Calu3 (cell line): ENCODE results near the gene PRR14. TPM values are rescaled to one million over a fixed set of nuclear protein-coding genes. Genes with fewer than 3 reads are reported as not detected.
"Not testable (repeated sequence)": the region's sequence is repeated elsewhere in the genome, so short reads cannot be mapped to it uniquely, and the experiment has no call there.

Source experiments
- BruUV-seq: library from RNA; stranded (reverse); fragments of 400-500 nt; replicated peaks from 2 replicates; lab custom pipeline; 2021; lab: Mats Ljungman, UMichigan
- CTCF ChIA-PET: fragments of 300-600 bp; sonication (Branson Sonifier 250); formaldehyde crosslinking; loops from one replicate; lab custom pipeline; 2022; ENCODE audit warnings: antibody characterized with exemption; lab: Charles Lee
- DNase-seq: peaks from one replicate; pipeline ENCODE4 v3.0.0; 2022
- H3K27ac Mint-ChIP-seq: one replicate; pipeline ENCODE4 v1.8.0; 2022; ENCODE audit warnings: mixed read lengths; ENCODE audit not compliant: unreplicated experiment
- H3K27me3 Mint-ChIP-seq: one replicate; pipeline ENCODE4 v1.8.0; 2022; ENCODE audit warnings: mixed read lengths; ENCODE audit not compliant: unreplicated experiment
- H3K36me3 Mint-ChIP-seq: one replicate; pipeline ENCODE4 v1.8.0; 2022; ENCODE audit warnings: mild to moderate bottlenecking, moderate library complexity, mixed read lengths; ENCODE audit not compliant: insufficient read depth, unreplicated experiment
- H3K4me1 Mint-ChIP-seq: one replicate; pipeline ENCODE4 v1.8.0; 2022; ENCODE audit warnings: mild to moderate bottlenecking, low read depth, mixed read lengths; ENCODE audit not compliant: unreplicated experiment
- H3K4me3 Mint-ChIP-seq: one replicate; pipeline ENCODE4 v1.8.0; 2022; ENCODE audit warnings: mild to moderate bottlenecking, low read depth, moderate library complexity, mixed read lengths; ENCODE audit not compliant: unreplicated experiment
- H3K9me3 Mint-ChIP-seq: one replicate; pipeline ENCODE4 v1.8.0; 2022; ENCODE audit warnings: low read depth, mixed read lengths; ENCODE audit not compliant: unreplicated experiment
- intact Hi-C: fragments of 100-400 bp; cut with micrococcal nuclease; formaldehyde crosslinking; loops from one replicate; pipeline ENCODE4 v1.10.0; 2022; ENCODE audit not compliant: unreplicated experiment
- total RNA-seq: library from RNA; stranded (reverse); gene quantifications from 2 replicates; pipeline ENCODE4 v1.2.3, GENCODE V29; 2022
- TF ChIP-seq, protein P1 (sequence below): fragments of 200-600 bp; IDR thresholded peaks from one replicate; pipeline ENCODE4 v1.8.0; 2022; ENCODE audit warnings: antibody characterized with exemption; ENCODE audit not compliant: unreplicated experiment

The PRR14 gene
- total RNA-seq, 1 experiment from 2014 or later = 47.4 TPM

GRCh38 chr16:30700491-30700890 is 49.7 kb downstream of the PRR14 start:
- Mint-ChIP-seq H3K27me3 (no peaks in the 10 kb centered on the region), H3K9me3 (no peaks in the 10 kb centered on the region), H3K4me3 (peak overlapping the region; percentile 96), H3K4me1 (peaks cover 25% of the 10 kb centered on the region), H3K27ac (no peak overlapping the region), H3K36me3 (peaks cover 82% of the 10 kb centered on the region)
- no peak for DNase-seq
- intact Hi-C loops = no loop called here
- TF ChIP-seq, protein P1, sequence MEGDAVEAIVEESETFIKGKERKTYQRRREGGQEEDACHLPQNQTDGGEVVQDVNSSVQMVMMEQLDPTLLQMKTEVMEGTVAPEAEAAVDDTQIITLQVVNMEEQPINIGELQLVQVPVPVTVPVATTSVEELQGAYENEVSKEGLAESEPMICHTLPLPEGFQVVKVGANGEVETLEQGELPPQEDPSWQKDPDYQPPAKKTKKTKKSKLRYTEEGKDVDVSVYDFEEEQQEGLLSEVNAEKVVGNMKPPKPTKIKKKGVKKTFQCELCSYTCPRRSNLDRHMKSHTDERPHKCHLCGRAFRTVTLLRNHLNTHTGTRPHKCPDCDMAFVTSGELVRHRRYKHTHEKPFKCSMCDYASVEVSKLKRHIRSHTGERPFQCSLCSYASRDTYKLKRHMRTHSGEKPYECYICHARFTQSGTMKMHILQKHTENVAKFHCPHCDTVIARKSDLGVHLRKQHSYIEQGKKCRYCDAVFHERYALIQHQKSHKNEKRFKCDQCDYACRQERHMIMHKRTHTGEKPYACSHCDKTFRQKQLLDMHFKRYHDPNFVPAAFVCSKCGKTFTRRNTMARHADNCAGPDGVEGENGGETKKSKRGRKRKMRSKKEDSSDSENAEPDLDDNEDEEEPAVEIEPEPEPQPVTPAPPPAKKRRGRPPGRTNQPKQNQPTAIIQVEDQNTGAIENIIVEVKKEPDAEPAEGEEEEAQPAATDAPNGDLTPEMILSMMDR = no peak
- CTCF ChIA-PET = no interaction called here
- no TSS peak for BruUV-seq

DNA sequence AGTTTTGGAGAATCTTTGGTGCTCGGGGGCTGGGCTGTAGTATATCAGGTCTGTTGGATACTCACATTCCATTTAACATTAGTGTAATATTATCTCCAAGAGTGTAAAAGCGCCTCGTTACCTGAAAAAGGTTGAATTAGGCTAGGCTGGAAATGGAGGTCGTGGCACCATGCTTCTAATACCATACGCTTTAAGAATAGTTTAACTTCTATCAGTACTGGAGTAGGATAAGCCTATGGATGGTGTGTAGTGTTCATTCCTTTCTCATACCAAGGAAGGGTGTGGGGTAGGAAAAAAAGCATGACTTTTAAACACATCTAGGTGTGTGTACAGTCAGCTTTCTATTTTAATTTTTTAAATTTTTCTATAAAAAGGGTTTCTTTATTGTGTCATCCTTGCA is 50.2 kb downstream of the PRR14 start:
- Mint-ChIP-seq H3K27me3 (no peaks in the 10 kb centered on the region), H3K4me3 (peak overlapping the region; percentile 96), H3K4me1 (peaks cover 25% of the 10 kb centered on the region), H3K27ac (no peak overlapping the region), H3K36me3 (peaks cover 86% of the 10 kb centered on the region), H3K9me3 (no peaks in the 10 kb centered on the region)
- CTCF ChIA-PET = no interaction called here
- BruUV-seq = no TSS peak
- DNase-seq = no peak
- intact Hi-C loops = no loop called here
- TF ChIP-seq, protein P1 = no peak

- H3K27ac Mint-ChIP-seq, CTCF ChIA-PET, H3K4me3 Mint-ChIP-seq, H3K27me3 Mint-ChIP-seq, H3K9me3 Mint-ChIP-seq, intact Hi-C loops, DNase-seq, BruUV-seq: not testable (repeated sequence)
- peaks cover 95% of the 10 kb centered on the region for H3K36me3 Mint-ChIP-seq
- H3K4me1 Mint-ChIP-seq = peaks cover 16% of the 10 kb centered on the region
These were observed 52.3 kb downstream of the PRR14 start for GRCh38 chr16:30703071-30703470.

- peaks cover 16% of the 10 kb centered on the region for H3K4me1 Mint-ChIP-seq
- intact Hi-C loops = no loop called here
- H3K27me3 Mint-ChIP-seq = no peaks in the 10 kb centered on the region
- DNase-seq = no peak
- no peak overlapping the region for H3K4me3 Mint-ChIP-seq
- BruUV-seq = no TSS peak
- H3K36me3 Mint-ChIP-seq = peaks cover 91% of the 10 kb centered on the region
- TF ChIP-seq, protein P1 = no peak
- no peak overlapping the region for H3K27ac Mint-ChIP-seq
- CTCF ChIA-PET = no interaction called here
- no peaks in the 10 kb centered on the region for H3K9me3 Mint-ChIP-seq
These were observed 53.2 kb downstream of the PRR14 start for GRCh38 chr16:30703971-30704370.

Other genes with a start within 250 kb of the PRR14 start
- gene ZNF771, start 243.4 kb upstream of the PRR14 start, total RNA-seq = 11.3 and 12.2 TPM in 2 replicates
- 120 and 124 TPM in 2 replicates for gene DCTPP1, start 220.9 kb upstream of the PRR14 start, total RNA-seq
- 85.0 and 109 TPM in 2 replicates for gene SEPHS2, start 205.1 kb upstream of the PRR14 start, total RNA-seq
- not detected in 2 replicates for gene ITGAL, start 178.2 kb upstream of the PRR14 start, total RNA-seq
- 40.8 and 42.6 TPM in 2 replicates for gene ZNF768, start 124.4 kb upstream of the PRR14 start, total RNA-seq
- 12.3 and 15.4 TPM in 2 replicates for gene ZNF747, start 116.1 kb upstream of the PRR14 start, total RNA-seq
- 16.5 and 16.7 TPM in 2 replicates for gene ZNF764, start 92.6 kb upstream of the PRR14 start, total RNA-seq
- gene ZNF688, start 79.2 kb upstream of the PRR14 start, total RNA-seq = 11.8 and 13.5 TPM in 2 replicates
- gene ZNF785, start 65.3 kb upstream of the PRR14 start, total RNA-seq = 22.2 and 22.9 TPM in 2 replicates
- 10.4 and 14.1 TPM in 2 replicates for gene ZNF689, start 40.6 kb upstream of the PRR14 start, total RNA-seq
- 113 and 114 TPM in 2 replicates for gene FBRS, start 7.5 kb downstream of the PRR14 start, total RNA-seq
- 84.6 and 90.8 TPM in 2 replicates for gene SRCAP, start 48.2 kb downstream of the PRR14 start, total RNA-seq
- gene PHKG2, start 97.5 kb downstream of the PRR14 start, total RNA-seq = 66.7 and 72.8 TPM in 2 replicates
- 13.7 and 13.8 TPM in 2 replicates for gene CFAP119, start 111.1 kb downstream of the PRR14 start, total RNA-seq
- 130 and 136 TPM in 2 replicates for gene RNF40, start 111.4 kb downstream of the PRR14 start, total RNA-seq
- 29.9 and 32.6 TPM in 2 replicates for gene ZNF629, start 136.2 kb downstream of the PRR14 start, total RNA-seq
- gene BCL7C, start 243.1 kb downstream of the PRR14 start, total RNA-seq = 22.5 and 26.6 TPM in 2 replicates
- gene CTF1, start 245.7 kb downstream of the PRR14 start, total RNA-seq = 1.9 and 2.3 TPM in 2 replicates